ENCODE results near the gene TMA7. TPM values are rescaled to one million over a fixed set of nuclear protein-coding genes. Genes with fewer than 3 reads are reported as not detected.

Gene TMA7
- total RNA-seq, 1 donor from 2014 or later = 268 TPM

- DNase-seq (ENCODE audit: extremely low spot score, unreplicated experiment) = peak; percentile 89
- Mint-ChIP-seq H3K27me3 (no peaks in the 10 kb centered on the region), H3K27ac (peak overlapping the region; percentile 100), H3K9me3 (no peaks in the 10 kb centered on the region), H3K4me3 (peak overlapping the region; percentile 83), H3K36me3 (peaks cover 5% of the 10 kb centered on the region), H3K4me1 (ENCODE audit: unreplicated experiment) (peaks cover 18% of the 10 kb centered on the region)
- TF ChIP-seq CTCF (conservative IDR thresholded peaks at IDR 0.05) = peak; percentile 79
Observed at GRCh38 chr3:48465531-48466378, 25.7 kb downstream of the TMA7 start.

DNA sequence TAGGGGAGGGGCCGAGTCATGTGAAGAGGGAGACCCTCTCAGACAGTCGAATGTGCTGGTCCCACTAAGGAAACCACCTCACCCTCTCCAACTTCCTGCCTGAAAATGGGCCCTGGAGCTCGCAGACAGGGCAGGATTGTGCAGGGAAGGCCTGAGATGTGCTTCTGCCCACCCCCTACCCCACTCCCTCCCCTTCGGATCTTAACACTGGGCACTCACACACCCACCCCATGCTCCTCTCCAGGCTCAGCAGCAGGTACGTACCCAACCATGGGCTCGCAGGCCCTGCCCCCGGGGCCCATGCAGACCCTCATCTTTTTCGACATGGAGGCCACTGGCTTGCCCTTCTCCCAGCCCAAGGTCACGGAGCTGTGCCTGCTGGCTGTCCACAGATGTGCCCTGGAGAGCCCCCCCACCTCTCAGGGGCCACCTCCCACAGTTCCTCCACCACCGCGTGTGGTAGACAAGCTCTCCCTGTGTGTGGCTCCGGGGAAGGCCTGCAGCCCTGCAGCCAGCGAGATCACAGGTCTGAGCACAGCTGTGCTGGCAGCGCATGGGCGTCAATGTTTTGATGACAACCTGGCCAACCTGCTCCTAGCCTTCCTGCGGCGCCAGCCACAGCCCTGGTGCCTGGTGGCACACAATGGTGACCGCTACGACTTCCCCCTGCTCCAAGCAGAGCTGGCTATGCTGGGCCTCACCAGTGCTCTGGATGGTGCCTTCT is 26.5 kb downstream of the TMA7 start:
- no peak for DNase-seq (ENCODE audit: extremely low spot score, unreplicated experiment)
- Mint-ChIP-seq H3K4me3 (peak overlapping the region; percentile 83), H3K9me3 (no peaks in the 10 kb centered on the region), H3K4me1 (ENCODE audit: unreplicated experiment) (peaks cover 18% of the 10 kb centered on the region), H3K27ac (peak overlapping the region; percentile 100), H3K27me3 (no peaks in the 10 kb centered on the region), H3K36me3 (peaks cover 5% of the 10 kb centered on the region)
- no peak for TF ChIP-seq CTCF (conservative IDR thresholded peaks at IDR 0.05)

DNA sequence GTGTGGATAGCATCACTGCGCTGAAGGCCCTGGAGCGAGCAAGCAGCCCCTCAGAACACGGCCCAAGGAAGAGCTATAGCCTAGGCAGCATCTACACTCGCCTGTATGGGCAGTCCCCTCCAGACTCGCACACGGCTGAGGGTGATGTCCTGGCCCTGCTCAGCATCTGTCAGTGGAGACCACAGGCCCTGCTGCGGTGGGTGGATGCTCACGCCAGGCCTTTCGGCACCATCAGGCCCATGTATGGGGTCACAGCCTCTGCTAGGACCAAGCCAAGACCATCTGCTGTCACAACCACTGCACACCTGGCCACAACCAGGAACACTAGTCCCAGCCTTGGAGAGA is 27.0 kb downstream of the TMA7 start:
- H3K9me3 Mint-ChIP-seq = no peaks in the 10 kb centered on the region
- no peaks in the 10 kb centered on the region for H3K27me3 Mint-ChIP-seq
- peaks cover 18% of the 10 kb centered on the region for H3K4me1 Mint-ChIP-seq (ENCODE audit: unreplicated experiment)
- peak overlapping the region; percentile 100 for H3K27ac Mint-ChIP-seq
- H3K36me3 Mint-ChIP-seq = peaks cover 5% of the 10 kb centered on the region
- TF ChIP-seq CTCF (conservative IDR thresholded peaks at IDR 0.05) = no peak
- no peak for DNase-seq (ENCODE audit: extremely low spot score, unreplicated experiment)
- H3K4me3 Mint-ChIP-seq = peak overlapping the region; percentile 58

- H3K36me3 Mint-ChIP-seq = peaks cover 5% of the 10 kb centered on the region
- TF ChIP-seq CTCF (conservative IDR thresholded peaks at IDR 0.05) = no peak
- peak overlapping the region; percentile 100 for H3K27ac Mint-ChIP-seq
- DNase-seq (ENCODE audit: extremely low spot score, unreplicated experiment) = no peak
- no peaks in the 10 kb centered on the region for H3K9me3 Mint-ChIP-seq
- peaks cover 19% of the 10 kb centered on the region for H3K4me1 Mint-ChIP-seq (ENCODE audit: unreplicated experiment)
- H3K4me3 Mint-ChIP-seq = peak overlapping the region; percentile 21
- H3K27me3 Mint-ChIP-seq = no peaks in the 10 kb centered on the region
Observed at GRCh38 chr3:48467473-48468267, 27.6 kb downstream of the TMA7 start.

DNA sequence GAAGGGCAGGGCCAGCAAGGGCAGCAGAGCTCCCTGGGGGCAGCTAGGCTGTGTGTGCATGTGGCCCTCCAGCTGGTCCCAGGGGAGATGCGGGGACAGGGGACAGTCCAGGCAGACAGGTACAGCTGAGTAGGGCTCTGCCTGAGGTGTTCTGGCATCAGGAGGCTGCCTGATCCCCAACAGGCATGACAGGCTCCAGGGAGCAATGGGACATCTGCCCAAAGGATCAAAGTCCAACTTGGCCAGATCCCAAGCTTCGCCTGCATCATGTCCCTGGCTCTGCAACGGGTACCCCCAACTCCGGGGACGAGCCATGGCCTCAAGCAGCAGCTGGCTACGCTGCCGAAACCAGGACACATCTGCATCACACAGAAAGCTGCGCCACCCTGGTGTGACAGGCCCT is 28.3 kb downstream of the TMA7 start:
- H3K27me3 Mint-ChIP-seq = no peaks in the 10 kb centered on the region
- H3K9me3 Mint-ChIP-seq = no peaks in the 10 kb centered on the region
- H3K4me1 Mint-ChIP-seq (ENCODE audit: unreplicated experiment) = peaks cover 25% of the 10 kb centered on the region
- peak overlapping the region; percentile 21 for H3K4me3 Mint-ChIP-seq
- DNase-seq (ENCODE audit: extremely low spot score, unreplicated experiment) = no peak
- peaks cover 8% of the 10 kb centered on the region for H3K36me3 Mint-ChIP-seq
- H3K27ac Mint-ChIP-seq = peak overlapping the region; percentile 100
- no peak for TF ChIP-seq CTCF (conservative IDR thresholded peaks at IDR 0.05)

All from type B pancreatic cell (in vitro differentiated cells).